Measurements from ENCODE around the gene CDH12.

DNA sequence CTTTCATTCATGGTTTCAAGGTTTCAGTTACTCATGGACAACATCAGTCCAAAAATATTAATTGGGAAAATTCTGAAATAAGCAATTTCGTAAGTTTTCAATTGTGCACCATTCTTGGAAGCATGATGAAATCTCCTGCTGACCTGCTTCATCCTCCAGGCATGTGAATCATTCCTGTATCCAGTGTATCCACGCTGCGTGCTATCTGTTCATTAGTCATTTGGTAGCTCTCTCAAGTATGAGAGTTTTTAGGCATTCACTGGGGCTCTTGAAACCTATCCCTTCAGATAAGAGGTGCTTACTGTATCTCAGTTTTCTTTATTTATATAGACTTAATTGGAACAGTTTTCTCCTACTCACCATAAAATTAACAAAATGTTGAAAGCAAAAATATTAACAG lies 293.0 kb downstream of the CDH12 start:
- TF ChIP-seq GATA2 (IDR thresholded peaks at IDR 0.05; ENCODE audit: low read depth, low read length) (no peak), GATA3 (IDR thresholded peaks at IDR 0.05; ENCODE audit: low read depth, low read length) (no peak)

Measured in SH-SY5Y (cell line).